GM10248 (cell line): Measurements from ENCODE around the gene SEMA3D.

Experiments used
- CTCF ChIA-PET: fragments of 300-600 bp; sonication (Branson Sonifier 250); formaldehyde crosslinking; extraction: SDS; loops from one replicate; lab custom pipeline; 2021; ENCODE audit warnings: antibody characterized with exemption; lab: Yijun Ruan, JAX
- POLR2A ChIA-PET: fragments of 350-650 bp; sonication (Branson Sonifier 250); formaldehyde crosslinking; extraction: SDS; loops from one replicate; lab custom pipeline; 2020; ENCODE audit warnings: antibody characterized with exemption; lab: Yijun Ruan, JAX
- DNase-seq: peaks from one replicate; pipeline ENCODE4 v3.0.0; 2012; ENCODE audit errors: extremely low spot score
- TF ChIP-seq, protein P1 (sequence below): IDR thresholded peaks from 2 replicates; pipeline ENCODE4 v1.5.1; 2012; ENCODE audit warnings: mild to moderate bottlenecking, low read depth; ENCODE audit errors: extremely low read depth, missing control alignments, control extremely low read depth

Gene SEMA3D

DNA sequence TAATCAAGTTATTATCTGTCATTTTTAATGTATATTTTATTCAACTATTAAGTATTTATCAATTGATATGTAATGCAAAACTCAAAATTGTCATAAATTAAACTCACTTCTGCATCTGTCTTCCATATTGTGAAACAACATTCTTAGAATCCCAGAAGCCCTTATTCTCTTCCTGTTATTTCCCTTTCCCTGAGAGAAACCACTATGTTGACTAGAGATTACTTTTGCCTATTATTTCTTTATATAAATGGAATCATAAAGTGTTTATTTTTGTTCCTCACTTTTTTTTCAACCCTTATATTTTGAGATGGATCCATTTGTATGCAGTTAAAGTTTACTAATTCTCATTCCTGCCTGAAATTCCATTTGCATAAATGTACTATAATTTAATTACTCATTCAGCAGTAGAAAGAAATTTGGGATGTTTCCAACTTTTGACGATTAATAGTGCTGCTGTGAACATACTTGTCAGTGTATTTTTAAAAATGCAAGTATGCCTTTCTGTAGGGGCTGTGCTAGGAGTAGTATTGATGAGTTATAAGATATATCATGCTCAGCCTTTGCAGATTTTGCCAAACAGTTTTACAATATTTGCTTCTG, 211.2 kb downstream of the SEMA3D start:
- no peak for DNase-seq
- CTCF ChIA-PET: no interaction called here
- TF ChIP-seq, protein P1, sequence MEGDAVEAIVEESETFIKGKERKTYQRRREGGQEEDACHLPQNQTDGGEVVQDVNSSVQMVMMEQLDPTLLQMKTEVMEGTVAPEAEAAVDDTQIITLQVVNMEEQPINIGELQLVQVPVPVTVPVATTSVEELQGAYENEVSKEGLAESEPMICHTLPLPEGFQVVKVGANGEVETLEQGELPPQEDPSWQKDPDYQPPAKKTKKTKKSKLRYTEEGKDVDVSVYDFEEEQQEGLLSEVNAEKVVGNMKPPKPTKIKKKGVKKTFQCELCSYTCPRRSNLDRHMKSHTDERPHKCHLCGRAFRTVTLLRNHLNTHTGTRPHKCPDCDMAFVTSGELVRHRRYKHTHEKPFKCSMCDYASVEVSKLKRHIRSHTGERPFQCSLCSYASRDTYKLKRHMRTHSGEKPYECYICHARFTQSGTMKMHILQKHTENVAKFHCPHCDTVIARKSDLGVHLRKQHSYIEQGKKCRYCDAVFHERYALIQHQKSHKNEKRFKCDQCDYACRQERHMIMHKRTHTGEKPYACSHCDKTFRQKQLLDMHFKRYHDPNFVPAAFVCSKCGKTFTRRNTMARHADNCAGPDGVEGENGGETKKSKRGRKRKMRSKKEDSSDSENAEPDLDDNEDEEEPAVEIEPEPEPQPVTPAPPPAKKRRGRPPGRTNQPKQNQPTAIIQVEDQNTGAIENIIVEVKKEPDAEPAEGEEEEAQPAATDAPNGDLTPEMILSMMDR: no peak
- POLR2A ChIA-PET: no interaction called here

DNA sequence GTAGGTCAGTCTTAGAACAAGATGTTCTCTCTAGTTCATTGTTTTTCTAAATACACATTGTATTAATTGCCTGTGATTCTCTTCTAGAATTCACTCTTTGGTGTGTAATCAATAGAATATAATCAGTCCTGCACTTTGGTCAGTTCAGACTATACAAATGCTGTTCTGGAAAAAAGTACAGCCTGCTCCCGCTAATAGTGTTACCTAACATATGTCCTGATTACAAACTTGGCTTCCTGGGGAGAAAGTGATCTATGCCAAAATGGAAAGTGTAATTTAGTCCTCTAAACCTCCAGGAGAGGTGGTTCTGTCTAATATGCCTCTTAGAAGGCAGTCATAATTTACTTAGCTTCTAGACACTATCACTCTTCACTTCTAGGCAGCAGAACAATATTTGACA, 215.5 kb downstream of the SEMA3D start:
- CTCF ChIA-PET: no interaction called here
- no peak for DNase-seq
- TF ChIP-seq, protein P1: no peak
- POLR2A ChIA-PET: no interaction called here

DNA sequence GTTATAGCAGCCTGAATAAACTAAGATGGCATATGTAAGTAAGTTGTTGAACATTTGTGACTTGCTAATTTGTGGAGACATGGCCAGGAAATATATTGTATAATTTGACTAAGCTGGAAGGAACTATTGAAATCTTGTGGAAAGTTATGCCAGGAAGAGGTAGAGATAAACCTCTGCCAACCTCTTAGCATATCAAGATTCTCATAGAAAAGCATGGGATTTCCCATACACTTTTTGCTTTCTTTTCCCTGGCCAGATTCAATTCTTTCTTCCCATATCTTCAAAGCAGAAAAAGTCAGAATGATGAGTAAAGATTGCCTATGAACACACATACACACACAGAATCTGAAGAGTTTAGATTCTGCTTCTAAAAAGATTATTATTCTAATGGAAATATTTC, 216.2 kb downstream of the SEMA3D start:
- ChIA-PET CTCF (no interaction called here), POLR2A (no interaction called here)
- TF ChIP-seq, protein P1: no peak
- no peak for DNase-seq

DNA sequence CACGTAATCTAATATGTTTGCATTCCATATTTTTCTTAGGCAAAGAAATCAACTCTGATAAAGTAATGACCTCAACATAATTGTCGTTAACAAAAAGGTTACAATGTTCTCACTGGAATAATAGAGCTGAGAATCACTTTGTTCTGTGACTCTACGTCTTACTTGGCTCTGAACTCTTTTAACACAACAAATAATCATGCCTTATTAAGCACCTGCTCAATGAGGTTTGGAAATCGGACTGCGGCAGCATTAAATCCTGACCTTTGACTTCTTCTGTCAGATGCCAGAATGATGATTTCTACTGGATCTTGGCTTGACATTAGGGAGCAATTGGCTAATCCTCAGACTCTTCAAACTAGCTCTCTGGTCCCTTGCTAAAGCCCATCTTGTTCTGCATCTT, 233.6 kb downstream of the SEMA3D start:
- ChIA-PET CTCF (no interaction called here), POLR2A (no interaction called here)
- TF ChIP-seq, protein P1: no peak
- no peak for DNase-seq

DNA sequence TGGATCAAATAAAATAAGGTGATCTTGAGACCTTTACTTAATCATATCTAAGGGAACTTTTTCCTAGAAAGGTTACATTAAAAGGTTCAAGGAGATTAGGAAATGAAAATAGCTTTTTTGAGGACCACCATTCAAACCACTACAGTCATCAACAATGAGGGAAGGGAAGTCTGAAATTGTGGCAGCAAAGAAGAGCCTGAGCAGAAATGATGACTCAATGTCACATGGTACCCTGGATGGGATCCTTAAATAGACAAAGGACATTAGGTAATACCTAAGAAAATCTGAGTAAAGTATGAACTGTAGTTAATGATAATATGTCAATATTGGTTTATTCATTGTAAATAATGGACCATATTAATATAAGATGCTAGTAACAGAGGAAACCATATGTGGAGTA, 236.0 kb downstream of the SEMA3D start:
- DNase-seq: no peak

DNA sequence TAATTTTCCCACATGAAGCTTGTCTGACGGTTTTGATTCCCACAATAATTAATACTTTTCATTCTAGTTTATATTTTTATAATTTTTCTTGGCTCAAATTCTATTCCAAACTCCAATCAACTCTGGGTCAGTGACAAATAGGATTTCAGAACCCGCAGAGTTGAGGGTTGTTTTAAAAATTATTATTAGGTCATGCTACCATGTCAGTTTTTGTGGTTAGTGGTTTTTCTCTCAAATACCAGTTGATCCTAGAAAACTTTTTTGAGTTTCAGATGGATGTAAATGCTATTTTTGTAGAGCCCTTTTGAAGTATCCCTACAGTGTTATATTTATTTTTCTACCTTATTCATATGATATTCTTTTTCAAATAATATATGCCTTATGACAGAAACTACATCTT, 237.4 kb downstream of the SEMA3D start:
- no peak for DNase-seq
- TF ChIP-seq, protein P1: no peak
- POLR2A ChIA-PET: no interaction called here
- CTCF ChIA-PET: no interaction called here

More for the DNA sequence above, 236.0 kb downstream of the SEMA3D start:
- CTCF ChIA-PET: no interaction called here
- POLR2A ChIA-PET: no interaction called here
- TF ChIP-seq, protein P1: no peak
